Measurements from ENCODE around the gene ERBB2.

GRCh38 chr17:39756380-39757079 lies 56.7 kb downstream of the ERBB2 start:
- no peak for TF ChIP-seq POLR2A (IDR thresholded peaks at IDR 0.05)
- TF ChIP-seq CTCF (IDR thresholded peaks at IDR 0.05): no peak
